Parathyroid adenoma (tissue), 2 donors: Measurements from ENCODE around the gene CACNG6.

ENCODE experiments used
- H2AFZ ChIP-seq: fragments of 300-600 bp; sonication (generic); one replicate; pipeline ENCODE4 v1.7.0; 2017; ENCODE audit warnings: antibody characterized with exemption, mild to moderate bottlenecking
- H3K27ac ChIP-seq: fragments of 300-600 bp; sonication (generic); one replicate; pipeline ENCODE4 v1.7.0; 2017
- H3K27me3 ChIP-seq: fragments of 300-600 bp; sonication (generic); one replicate; pipeline ENCODE4 v1.7.0; 2017; ENCODE audit warnings: low read length; ENCODE audit not compliant: control insufficient read depth, insufficient read depth
- H3K36me3 ChIP-seq: fragments of 300-600 bp; sonication (generic); one replicate; pipeline ENCODE4 v1.7.0; 2017; ENCODE audit warnings: low read length; ENCODE audit not compliant: control insufficient read depth, insufficient read depth
- H3K4me1 ChIP-seq: fragments of 300-600 bp; sonication (generic); one replicate; pipeline ENCODE4 v1.7.0; 2017; ENCODE audit warnings: control low read depth
- H3K4me2 ChIP-seq: fragments of 300-600 bp; sonication (generic); one replicate; pipeline ENCODE4 v1.7.0; 2017; ENCODE audit warnings: low read length
- H3K4me3 ChIP-seq: fragments of 300-600 bp; sonication (generic); one replicate; pipeline ENCODE4 v1.7.0; 2017; ENCODE audit warnings: low read depth, low read length
- H3K79me2 ChIP-seq: fragments of 300-600 bp; sonication (generic); one replicate; pipeline ENCODE4 v1.7.0; 2017; ENCODE audit warnings: control low read depth
- H3K9ac ChIP-seq: fragments of 300-600 bp; sonication (generic); one replicate; pipeline ENCODE4 v1.7.0; 2017; ENCODE audit warnings: mild to moderate bottlenecking
- H3K9me3 ChIP-seq: fragments of 300-600 bp; sonication (generic); one replicate; pipeline ENCODE4 v1.7.0; 2017; ENCODE audit warnings: low read length; ENCODE audit not compliant: control insufficient read depth
- TF ChIP-seq, protein P1 (sequence below): fragments of 300-600 bp; sonication (generic); IDR thresholded peaks from one replicate; pipeline ENCODE4 v1.7.0; 2017; ENCODE audit warnings: antibody characterized with exemption, mild to moderate bottlenecking
- donor health status: primary hyperparathyroidism.

CACNG6 gene

DNA sequence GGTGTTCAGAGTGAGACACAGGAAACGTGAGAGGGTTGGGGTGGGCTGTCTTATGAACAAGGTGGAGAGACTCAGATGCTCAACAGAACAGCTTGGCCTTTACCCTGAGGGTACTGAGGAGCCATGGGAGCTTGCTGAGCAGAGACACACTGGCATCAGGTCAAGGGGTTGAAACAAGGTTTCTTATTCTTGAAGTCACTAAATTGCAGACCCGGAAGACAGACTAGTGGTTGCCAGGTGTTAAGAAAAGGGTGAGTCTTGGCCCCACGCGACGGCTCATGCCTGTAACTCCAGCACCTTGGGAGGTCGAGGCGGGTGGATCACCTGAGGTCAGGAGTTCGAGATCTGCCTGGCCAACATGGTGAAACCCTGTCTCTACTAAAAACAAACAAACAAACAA, 22.4 kb downstream of the CACNG6 start:
- H3K27me3 ChIP-seq, result no peaks in the 10 kb centered on the region
- no peak overlapping the region for H3K4me3 ChIP-seq
- no peak overlapping the region for H3K9ac ChIP-seq
- H3K9me3 ChIP-seq, result no peaks in the 10 kb centered on the region
- TF ChIP-seq, protein P1, sequence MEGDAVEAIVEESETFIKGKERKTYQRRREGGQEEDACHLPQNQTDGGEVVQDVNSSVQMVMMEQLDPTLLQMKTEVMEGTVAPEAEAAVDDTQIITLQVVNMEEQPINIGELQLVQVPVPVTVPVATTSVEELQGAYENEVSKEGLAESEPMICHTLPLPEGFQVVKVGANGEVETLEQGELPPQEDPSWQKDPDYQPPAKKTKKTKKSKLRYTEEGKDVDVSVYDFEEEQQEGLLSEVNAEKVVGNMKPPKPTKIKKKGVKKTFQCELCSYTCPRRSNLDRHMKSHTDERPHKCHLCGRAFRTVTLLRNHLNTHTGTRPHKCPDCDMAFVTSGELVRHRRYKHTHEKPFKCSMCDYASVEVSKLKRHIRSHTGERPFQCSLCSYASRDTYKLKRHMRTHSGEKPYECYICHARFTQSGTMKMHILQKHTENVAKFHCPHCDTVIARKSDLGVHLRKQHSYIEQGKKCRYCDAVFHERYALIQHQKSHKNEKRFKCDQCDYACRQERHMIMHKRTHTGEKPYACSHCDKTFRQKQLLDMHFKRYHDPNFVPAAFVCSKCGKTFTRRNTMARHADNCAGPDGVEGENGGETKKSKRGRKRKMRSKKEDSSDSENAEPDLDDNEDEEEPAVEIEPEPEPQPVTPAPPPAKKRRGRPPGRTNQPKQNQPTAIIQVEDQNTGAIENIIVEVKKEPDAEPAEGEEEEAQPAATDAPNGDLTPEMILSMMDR, result no peak
- H3K79me2 ChIP-seq, result no peaks in the 10 kb centered on the region
- no peaks in the 10 kb centered on the region for H3K4me1 ChIP-seq
- H3K36me3 ChIP-seq, result no peaks in the 10 kb centered on the region
- H3K4me2 ChIP-seq, result no peak overlapping the region
- no peak overlapping the region for H2AFZ ChIP-seq
- no peak overlapping the region for H3K27ac ChIP-seq

DNA sequence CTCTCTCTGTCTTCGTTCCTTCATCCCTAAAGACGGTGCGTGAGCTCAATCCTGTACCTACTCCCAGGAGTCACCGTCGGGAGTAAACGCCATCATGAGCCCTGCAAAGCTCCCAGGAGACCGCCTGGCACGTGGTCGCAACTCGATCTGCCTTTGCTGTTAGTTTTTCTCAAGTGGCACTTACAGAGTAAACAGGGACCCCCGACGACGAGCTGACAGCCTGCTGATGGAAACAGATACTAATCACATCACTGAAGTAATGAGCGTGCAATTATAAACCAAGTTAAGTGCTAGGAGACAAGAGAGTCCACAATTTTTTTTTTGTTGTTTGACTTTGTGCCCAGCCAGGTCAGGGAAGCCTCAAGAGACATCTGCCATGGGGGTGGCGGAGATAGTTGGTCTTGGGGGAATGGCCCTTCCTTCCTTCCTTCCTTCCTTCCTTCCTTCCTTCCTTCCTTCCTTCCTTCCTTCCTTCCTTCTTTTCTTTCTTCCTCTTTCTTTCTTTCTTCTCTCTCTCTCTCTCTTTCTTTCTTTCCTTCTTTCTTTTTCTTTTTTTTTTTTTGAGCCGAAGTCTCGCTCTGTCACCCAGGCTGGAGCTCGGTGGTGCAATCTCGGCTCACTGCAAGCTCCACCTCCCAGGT, 23.6 kb downstream of the CACNG6 start:
- no peak overlapping the region for H3K4me3 ChIP-seq
- no peak overlapping the region for H3K9ac ChIP-seq
- no peak overlapping the region for H2AFZ ChIP-seq
- H3K27me3 ChIP-seq, result no peaks in the 10 kb centered on the region
- no peak overlapping the region for H3K27ac ChIP-seq
- H3K36me3 ChIP-seq, result no peaks in the 10 kb centered on the region
- TF ChIP-seq, protein P1, result no peak
- H3K79me2 ChIP-seq, result no peaks in the 10 kb centered on the region
- no peak overlapping the region for H3K4me2 ChIP-seq
- H3K4me1 ChIP-seq, result no peaks in the 10 kb centered on the region
- no peaks in the 10 kb centered on the region for H3K9me3 ChIP-seq

DNA sequence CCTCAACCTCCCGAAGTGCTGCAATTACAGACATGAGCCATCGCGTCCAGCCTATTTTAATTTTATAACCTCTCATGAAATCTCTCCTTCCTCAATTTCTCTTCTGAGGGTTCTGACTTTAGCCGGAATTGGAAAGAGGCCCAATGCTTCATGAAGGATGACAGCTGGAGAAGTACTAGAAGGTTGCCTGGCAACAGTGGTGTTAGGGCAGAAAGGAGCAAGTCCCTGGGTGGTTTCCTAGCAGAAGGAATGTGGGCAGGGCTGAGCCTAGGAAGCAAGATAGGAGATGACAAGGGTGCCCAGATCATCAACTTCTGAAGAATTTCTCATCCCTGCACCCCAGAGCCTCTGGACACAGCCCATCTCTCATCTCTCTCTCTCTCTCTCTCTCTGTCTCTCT, 25.8 kb downstream of the CACNG6 start:
- no peaks in the 10 kb centered on the region for H3K9me3 ChIP-seq
- H2AFZ ChIP-seq, result no peak overlapping the region
- no peaks in the 10 kb centered on the region for H3K4me1 ChIP-seq
- H3K4me2 ChIP-seq, result no peak overlapping the region
- H3K4me3 ChIP-seq, result no peak overlapping the region
- TF ChIP-seq, protein P1, result no peak
- H3K9ac ChIP-seq, result no peak overlapping the region
- H3K27me3 ChIP-seq, result no peaks in the 10 kb centered on the region
- H3K27ac ChIP-seq, result no peak overlapping the region
- no peaks in the 10 kb centered on the region for H3K79me2 ChIP-seq
- H3K36me3 ChIP-seq, result no peaks in the 10 kb centered on the region

DNA sequence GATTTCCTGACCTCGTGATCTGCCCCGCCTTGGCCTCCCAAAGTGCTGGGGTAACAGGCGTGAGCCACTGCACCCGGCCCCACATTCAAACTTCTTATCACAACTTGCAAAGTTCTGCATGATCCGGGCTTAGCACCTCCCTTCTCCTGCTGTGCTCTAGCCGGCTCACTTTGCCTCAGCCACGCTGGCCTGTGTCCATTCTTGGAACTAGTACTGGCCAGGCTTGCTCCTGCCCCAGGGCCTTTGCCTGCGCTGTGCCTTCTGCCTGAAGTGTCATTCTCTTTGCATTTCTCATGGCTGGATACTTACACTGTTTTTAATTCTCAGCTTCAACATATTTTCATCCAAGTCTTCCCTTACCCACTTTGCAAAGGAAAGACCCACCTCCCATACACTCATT, 29.9 kb downstream of the CACNG6 start:
- no peak overlapping the region for H3K4me2 ChIP-seq
- H3K79me2 ChIP-seq, result no peaks in the 10 kb centered on the region
- no peak overlapping the region for H2AFZ ChIP-seq
- H3K9ac ChIP-seq, result no peak overlapping the region
- no peak overlapping the region for H3K27ac ChIP-seq
- no peaks in the 10 kb centered on the region for H3K36me3 ChIP-seq
- no peaks in the 10 kb centered on the region for H3K9me3 ChIP-seq
- no peak overlapping the region for H3K4me3 ChIP-seq
- TF ChIP-seq, protein P1, result no peak
- H3K27me3 ChIP-seq, result no peaks in the 10 kb centered on the region
- H3K4me1 ChIP-seq, result no peaks in the 10 kb centered on the region

DNA sequence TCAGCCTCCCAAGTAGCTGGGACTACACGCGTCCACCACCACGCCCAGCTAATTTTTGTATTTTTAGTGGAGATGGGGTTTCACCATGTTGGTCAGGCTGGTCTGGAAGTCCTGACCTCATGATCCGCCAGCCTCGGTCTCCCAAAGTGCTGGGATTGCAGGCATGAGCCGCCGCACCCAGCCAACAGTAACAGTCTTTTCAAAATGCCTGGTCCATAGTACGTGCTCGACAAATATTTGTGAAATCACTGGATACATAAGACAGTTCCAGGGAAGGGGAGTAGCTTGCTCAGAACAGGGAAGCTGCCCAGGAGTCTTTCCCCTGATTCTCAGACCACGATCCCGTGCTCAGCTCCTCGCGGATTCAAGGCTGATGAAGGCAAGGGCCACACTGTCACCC, 30.5 kb downstream of the CACNG6 start:
- TF ChIP-seq, protein P1, result no peak
- Histone ChIP-seq H3K27me3 (no peaks in the 10 kb centered on the region), H3K9me3 (no peaks in the 10 kb centered on the region), H2AFZ (no peak overlapping the region), H3K9ac (no peak overlapping the region), H3K4me3 (no peak overlapping the region), H3K79me2 (no peaks in the 10 kb centered on the region), H3K36me3 (no peaks in the 10 kb centered on the region), H3K27ac (no peak overlapping the region), H3K4me1 (no peaks in the 10 kb centered on the region), H3K4me2 (no peak overlapping the region)
